Thymus (tissue), 11 donors: Measurements from ENCODE around the gene NLRX1. TPM values are rescaled to one million over a fixed set of nuclear protein-coding genes. Genes with fewer than 3 reads are reported as not detected.

Source experiments
- DNase-seq, 9 donors: peaks; one replicate each; pipeline ENCODE4 v3.0.0-alpha.2; 2013; ENCODE audit warnings: low spot score in 9 of 9, low read depth in 6 of 9, missing footprints in 1 of 9
- H3K27ac ChIP-seq, 2 donors: one replicate each; pipeline ENCODE4 v1.5.1; 2013; ENCODE audit warnings: control low read depth in 1 of 2, low read depth in 1 of 2, low read length in 1 of 2, mild to moderate bottlenecking in 1 of 2, moderate library complexity in 1 of 2
- H3K27me3 ChIP-seq, 2 donors: one replicate each; pipeline ENCODE4 v1.5.1; 2013; ENCODE audit warnings: low read length in 1 of 2; ENCODE audit not compliant: control insufficient read depth in 2 of 2, insufficient read depth in 1 of 2
- H3K36me3 ChIP-seq, 2 donors: one replicate each; pipeline ENCODE4 v1.5.1; 2013; ENCODE audit warnings: low read length in 1 of 2, mild to moderate bottlenecking in 1 of 2, moderate library complexity in 1 of 2; ENCODE audit not compliant: control insufficient read depth in 2 of 2, insufficient read depth in 2 of 2
- H3K4me1 ChIP-seq, 2 donors: one replicate each; pipeline ENCODE4 v1.5.1; 2013; ENCODE audit warnings: low read length in 2 of 2; ENCODE audit not compliant: control insufficient read depth in 2 of 2, insufficient read depth in 2 of 2
- H3K4me3 ChIP-seq, 2 donors: one replicate each; pipeline ENCODE4 v1.5.1; 2013; ENCODE audit warnings: low read length in 2 of 2, control low read depth in 1 of 2, mild to moderate bottlenecking in 1 of 2
- H3K9me3 ChIP-seq, 2 donors: one replicate each; pipeline ENCODE4 v1.5.1; 2013; ENCODE audit warnings: low read length in 1 of 2, mild to moderate bottlenecking in 1 of 2; ENCODE audit not compliant: control insufficient read depth in 2 of 2, insufficient read depth in 1 of 2
- WGBS: extraction: QIAGEN DNeasy Blood & Tissue Kit; methylation state at CpG from one replicate; pipeline ENCODE4 v1.1.7; 2013; 5-methylcytosine and 5-hydroxymethylcytosine counted together
- polyA plus RNA-seq: library from polyadenylated mRNA; stranded (reverse); fragments of 200-250 nt; gene quantifications from one replicate; pipeline ENCODE4 v1.2.3, GENCODE V29; 2013
- total RNA-seq: library from RNA; stranded (reverse); fragments of 120-200 nt; gene quantifications from one replicate; pipeline ENCODE4 v1.2.4, GENCODE V29; 2013
- donor health status: healthy.

The NLRX1 gene
- total and polyA plus RNA-seq, 2 donors = 5.1 to 6.5 TPM

GRCh38 chr11:119152043-119152442 lies 16.5 kb upstream of the NLRX1 start:
- Histone ChIP-seq H3K36me3 (no peaks in the 10 kb centered on the region), H3K4me3 (no peak overlapping the region), H3K9me3 (no peaks in the 10 kb centered on the region), H3K4me1 (peaks cover 27 to 29% of the 10 kb centered on the region in 2 donors), H3K27me3 (peaks cover 22 to 82% of the 10 kb centered on the region in 2 donors), H3K27ac (no peak overlapping the region)
- DNase-seq = peak in 1 of 9 donors; percentile 41
- 82% methylated on average over 9 of the region's 9 CpGs for WGBS

- Histone ChIP-seq H3K36me3 (no peaks in the 10 kb centered on the region), H3K9me3 (no peaks in the 10 kb centered on the region), H3K27me3 (peaks cover 22 to 83% of the 10 kb centered on the region in 2 donors), H3K27ac (no peak overlapping the region), H3K4me3 (no peak overlapping the region), H3K4me1 (peaks cover 24 to 26% of the 10 kb centered on the region in 2 donors)
- DNase-seq = no peak
- 97% methylated on average over 4 of the region's 4 CpGs for WGBS
Measured at GRCh38 chr11:119152604-119153003, 15.9 kb upstream of the NLRX1 start.

- H3K27ac ChIP-seq = no peak overlapping the region
- 92% methylated on average over 9 of the region's 9 CpGs for WGBS
- peaks cover 20% of the 10 kb centered on the region in 2 donors for H3K4me1 ChIP-seq
- DNase-seq = no peak
- peaks cover 0 to under 1% of the 10 kb centered on the region in 2 donors for H3K36me3 ChIP-seq
- H3K9me3 ChIP-seq = no peaks in the 10 kb centered on the region
- peaks cover 22 to 80% of the 10 kb centered on the region in 2 donors for H3K27me3 ChIP-seq
- no peak overlapping the region for H3K4me3 ChIP-seq
Measured at GRCh38 chr11:119153049-119153818, 15.3 kb upstream of the NLRX1 start.

- Histone ChIP-seq H3K4me1 (peaks cover 13 to 18% of the 10 kb centered on the region in 2 donors), H3K36me3 (peaks cover 0 to 3% of the 10 kb centered on the region in 2 donors), H3K4me3 (no peak overlapping the region), H3K9me3 (no peaks in the 10 kb centered on the region), H3K27ac (no peak overlapping the region), H3K27me3 (peaks cover 22 to 72% of the 10 kb centered on the region in 2 donors)
- DNase-seq = no peak
- 96% methylated on average over 6 of the region's 6 CpGs for WGBS
Measured at GRCh38 chr11:119154178-119154577, 14.3 kb upstream of the NLRX1 start.

GRCh38 chr11:119155733-119156492 lies 12.6 kb upstream of the NLRX1 start:
- peaks cover 0 to 3% of the 10 kb centered on the region in 2 donors for H3K36me3 ChIP-seq
- H3K4me3 ChIP-seq = no peak overlapping the region
- H3K4me1 ChIP-seq = peaks cover 5 to 9% of the 10 kb centered on the region in 2 donors
- WGBS = 62% methylated on average over 8 of the region's 8 CpGs
- peaks cover 6 to 57% of the 10 kb centered on the region in 2 donors for H3K27me3 ChIP-seq
- H3K9me3 ChIP-seq = no peaks in the 10 kb centered on the region
- no peak overlapping the region for H3K27ac ChIP-seq
- DNase-seq = no peak

- 96% methylated on average over 10 of the region's 10 CpGs for WGBS
- DNase-seq = no peak
- H3K9me3 ChIP-seq = no peaks in the 10 kb centered on the region
- no peak overlapping the region for H3K27ac ChIP-seq
- peaks cover 0 to 3% of the 10 kb centered on the region in 2 donors for H3K36me3 ChIP-seq
- peaks cover 3 to 53% of the 10 kb centered on the region in 2 donors for H3K27me3 ChIP-seq
- peaks cover 9 to 11% of the 10 kb centered on the region in 2 donors for H3K4me1 ChIP-seq
- H3K4me3 ChIP-seq = no peak overlapping the region
Measured at GRCh38 chr11:119156496-119156895, 12.0 kb upstream of the NLRX1 start.

- Histone ChIP-seq H3K27me3 (peaks cover 3 to 50% of the 10 kb centered on the region in 2 donors), H3K36me3 (peaks cover 0 to 3% of the 10 kb centered on the region in 2 donors), H3K27ac (no peak overlapping the region), H3K9me3 (no peaks in the 10 kb centered on the region), H3K4me3 (no peak overlapping the region), H3K4me1 (peaks cover 5 to 9% of the 10 kb centered on the region in 2 donors)
- DNase-seq = no peak
- 79% methylated on average over 3 of the region's 3 CpGs for whole genome bisulfite sequencing
Measured at GRCh38 chr11:119157063-119157462, 11.5 kb upstream of the NLRX1 start.

- DNase-seq = no peak
- Histone ChIP-seq H3K27me3 (peaks cover 0 to 38% of the 10 kb centered on the region in 2 donors), H3K27ac (no peak overlapping the region), H3K36me3 (peaks cover 0 to 3% of the 10 kb centered on the region in 2 donors), H3K4me3 (no peak overlapping the region), H3K4me1 (peaks cover 4 to 9% of the 10 kb centered on the region in 2 donors), H3K9me3 (no peaks in the 10 kb centered on the region)
- 96% methylated on average over 13 of the region's 13 CpGs for WGBS
Measured at GRCh38 chr11:119158467-119158866, 10.1 kb upstream of the NLRX1 start.

GRCh38 chr11:119160151-119160550 lies 8.4 kb upstream of the NLRX1 start:
- DNase-seq = no peak
- Histone ChIP-seq H3K36me3 (peaks cover 0 to 3% of the 10 kb centered on the region in 2 donors), H3K27ac (no peak overlapping the region), H3K4me1 (peaks cover 4 to 9% of the 10 kb centered on the region in 2 donors), H3K27me3 (peaks cover 0 to 22% of the 10 kb centered on the region in 2 donors), H3K9me3 (no peaks in the 10 kb centered on the region), H3K4me3 (no peak overlapping the region)
- WGBS = 97% methylated on average over 9 of the region's 9 CpGs
